Esophagus muscularis mucosa (tissue), 4 donors: Measurements from ENCODE around the gene BMPR1B. TPM values are rescaled to one million over a fixed set of nuclear protein-coding genes. Genes with fewer than 3 reads are reported as not detected.

ENCODE experiments used
- DNase-seq: peaks from one replicate; pipeline ENCODE4 v3.0.0-alpha.2; 2017; ENCODE audit errors: extremely low spot score
- H3K27ac ChIP-seq, 4 donors: fragments of 200-600 bp; sonication (generic); replicated peaks in 1 of 4; 1 replicate in 3 of 4; 2 replicates in 1 of 4; pipeline ENCODE4 v1.5.1; 2016 to 2019; ENCODE audit warnings: mild to moderate bottlenecking in 1 of 4
- H3K27me3 ChIP-seq, 4 donors: fragments of 200-600 bp; sonication (generic); one replicate each; pipeline versions ENCODE4 v1.5.1 to v1.6.0; 2016 to 2019
- H3K36me3 ChIP-seq, 4 donors: fragments of 200-600 bp; sonication (generic); one replicate each; pipeline ENCODE4 v1.5.1; 2016 to 2019
- H3K4me1 ChIP-seq, 4 donors: fragments of 200-600 bp; sonication (generic); one replicate each; pipeline ENCODE4 v1.5.1; 2016 to 2019
- H3K4me3 ChIP-seq, 4 donors: fragments of 200-600 bp; sonication (generic); 1 replicate in 2 of 4; 2 replicates in 2 of 4; pipeline ENCODE4 v1.5.1; 2016 to 2019; ENCODE audit warnings: mild to moderate bottlenecking in 4 of 4, moderate library complexity in 1 of 4
- H3K9me3 ChIP-seq, 4 donors: fragments of 200-600 bp; sonication (generic); 1 replicate in 3 of 4; 2 replicates in 1 of 4; pipeline ENCODE4 v1.5.1; 2016 to 2019
- EP300 ChIP-seq: sonication (generic); formaldehyde crosslinking; IDR thresholded peaks from one replicate; pipeline ENCODE4 v1.6.1; 2017; ENCODE audit warnings: antibody characterized with exemption
- POLR2A ChIP-seq: fragments of 450-650 bp; IDR thresholded peaks from one replicate; pipeline ENCODE4 v1.6.1; 2017; ENCODE audit warnings: antibody characterized with exemption, moderate library complexity, mild to moderate bottlenecking, low read depth
- POLR2AphosphoS5 ChIP-seq, 2 donors: sonication (generic); formaldehyde crosslinking; IDR thresholded peaks; one replicate each; pipeline ENCODE4 v1.6.1; 2017; ENCODE audit warnings: antibody characterized with exemption in 2 of 2
- WGBS: methylation state at CpG from one replicate; pipeline ENCODE4 v1.1.5; 2018; 5-methylcytosine and 5-hydroxymethylcytosine counted together
- intact Hi-C: fragments of 100-400 bp; cut with DNase I; formaldehyde crosslinking; loops from one replicate; pipeline ENCODE4 v1.15.1; 2023
- total RNA-seq, 4 donors: library from RNA; depleted of rRNA; stranded (reverse); fragments of >200 nt; gene quantifications; one replicate each; pipeline versions ENCODE4 v1.1.0 to v1.2.1, GENCODE V29; 2016
- TF ChIP-seq, protein P1 (sequence below), 3 experiments: fragments of 200-600 bp in 2 of 3; fragments of 450-650 bp in 1 of 3; sonication (generic) in 2 of 3; IDR thresholded peaks; one replicate each; pipeline ENCODE4 v1.5.1; 2017 to 2019; ENCODE audit warnings: antibody characterized with exemption in 3 of 3, mild to moderate bottlenecking in 2 of 3, moderate library complexity in 1 of 3

The BMPR1B gene
- total RNA-seq, 4 donors from 2014 or later: 11.3 to 22.0 (median 17.6) TPM

DNA sequence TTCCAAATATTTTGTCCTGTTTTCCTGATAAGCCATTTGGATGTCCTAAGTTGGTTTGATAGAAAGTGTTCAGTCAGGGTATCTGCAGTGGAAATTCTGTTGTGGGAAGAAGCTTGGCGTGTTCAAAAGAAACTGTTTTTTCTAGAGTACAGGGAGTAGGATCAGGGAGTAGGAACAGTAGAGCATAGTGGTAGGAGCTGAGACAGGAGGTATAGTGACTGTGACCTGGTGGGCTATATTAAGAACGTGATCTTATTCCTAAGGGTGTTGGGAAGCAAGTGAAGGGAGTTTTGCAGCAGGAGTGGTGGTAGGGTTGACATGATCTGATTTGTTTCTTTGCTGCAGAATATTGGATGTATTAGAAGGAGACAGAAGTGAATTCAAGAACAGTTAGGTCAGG, 348.2 kb downstream of the BMPR1B start:
- 87% methylated on average over 2 of the region's 2 CpGs for WGBS
- H3K4me3 ChIP-seq: no peak overlapping the region
- intact Hi-C loops: no loop called here
- no peak for TF ChIP-seq EP300
- TF ChIP-seq POLR2A: no peak
- TF ChIP-seq POLR2AphosphoS5 (IDR thresholded peaks at IDR 0.05): no peak
- TF ChIP-seq, protein P1, sequence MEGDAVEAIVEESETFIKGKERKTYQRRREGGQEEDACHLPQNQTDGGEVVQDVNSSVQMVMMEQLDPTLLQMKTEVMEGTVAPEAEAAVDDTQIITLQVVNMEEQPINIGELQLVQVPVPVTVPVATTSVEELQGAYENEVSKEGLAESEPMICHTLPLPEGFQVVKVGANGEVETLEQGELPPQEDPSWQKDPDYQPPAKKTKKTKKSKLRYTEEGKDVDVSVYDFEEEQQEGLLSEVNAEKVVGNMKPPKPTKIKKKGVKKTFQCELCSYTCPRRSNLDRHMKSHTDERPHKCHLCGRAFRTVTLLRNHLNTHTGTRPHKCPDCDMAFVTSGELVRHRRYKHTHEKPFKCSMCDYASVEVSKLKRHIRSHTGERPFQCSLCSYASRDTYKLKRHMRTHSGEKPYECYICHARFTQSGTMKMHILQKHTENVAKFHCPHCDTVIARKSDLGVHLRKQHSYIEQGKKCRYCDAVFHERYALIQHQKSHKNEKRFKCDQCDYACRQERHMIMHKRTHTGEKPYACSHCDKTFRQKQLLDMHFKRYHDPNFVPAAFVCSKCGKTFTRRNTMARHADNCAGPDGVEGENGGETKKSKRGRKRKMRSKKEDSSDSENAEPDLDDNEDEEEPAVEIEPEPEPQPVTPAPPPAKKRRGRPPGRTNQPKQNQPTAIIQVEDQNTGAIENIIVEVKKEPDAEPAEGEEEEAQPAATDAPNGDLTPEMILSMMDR (IDR thresholded peaks at IDR 0.05): no peak
- no peaks in the 10 kb centered on the region for H3K27me3 ChIP-seq
- H3K9me3 ChIP-seq: no peaks in the 10 kb centered on the region
- no peaks in the 10 kb centered on the region for H3K36me3 ChIP-seq
- H3K4me1 ChIP-seq: no peaks in the 10 kb centered on the region
- no peak overlapping the region for H3K27ac ChIP-seq
- DNase-seq: no peak

DNA sequence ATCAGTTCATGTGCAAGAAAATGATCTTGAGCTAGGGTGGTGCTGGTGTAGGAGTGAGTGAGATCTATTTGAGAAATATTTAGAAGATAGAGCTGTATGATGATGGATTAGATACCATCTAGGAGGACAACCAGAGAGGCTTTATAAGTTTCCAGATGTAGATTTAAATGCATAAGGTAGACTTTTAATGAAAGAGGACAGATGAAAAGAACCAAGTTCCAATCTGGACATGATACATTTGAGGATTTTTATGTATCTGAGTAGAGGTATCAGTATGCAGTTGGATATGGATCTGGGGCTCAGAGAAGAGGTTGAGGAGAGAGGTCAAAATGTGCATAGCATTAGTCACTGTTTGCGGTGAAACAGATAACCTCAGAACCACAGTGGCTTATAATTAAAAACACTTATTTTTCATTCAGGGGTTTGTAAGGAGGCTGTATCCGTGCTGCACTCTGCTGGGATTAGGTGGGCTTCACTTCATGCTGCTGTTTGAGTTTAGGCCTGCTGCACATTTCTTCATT, 348.7 kb downstream of the BMPR1B start:
- no peaks in the 10 kb centered on the region for H3K36me3 ChIP-seq
- TF ChIP-seq POLR2A (no peak), EP300 (no peak), POLR2AphosphoS5 (IDR thresholded peaks at IDR 0.05) (no peak)
- TF ChIP-seq, protein P1 (IDR thresholded peaks at IDR 0.05): no peak
- no peak for DNase-seq
- intact Hi-C loops: no loop called here
- H3K27ac ChIP-seq: no peak overlapping the region
- H3K4me1 ChIP-seq: no peaks in the 10 kb centered on the region
- WGBS: 90% methylated on average over 2 of the region's 2 CpGs
- no peaks in the 10 kb centered on the region for H3K27me3 ChIP-seq
- H3K9me3 ChIP-seq: no peaks in the 10 kb centered on the region
- H3K4me3 ChIP-seq: no peak overlapping the region

GRCh38 chr4:95107004-95107403, 349.2 kb downstream of the BMPR1B start:
- intact Hi-C loops: no loop called here

GRCh38 chr4:95107635-95108034, 349.9 kb downstream of the BMPR1B start:
- Histone ChIP-seq H3K27me3 (no peaks in the 10 kb centered on the region), H3K9me3 (no peaks in the 10 kb centered on the region), H3K36me3 (no peaks in the 10 kb centered on the region), H3K4me1 (no peaks in the 10 kb centered on the region), H3K4me3 (no peak overlapping the region), H3K27ac (no peak overlapping the region)
- DNase-seq: no peak
- 62% methylated on average over 4 of the region's 4 CpGs for WGBS
- TF ChIP-seq POLR2A (no peak), EP300 (no peak)
- TF ChIP-seq, protein P1 (IDR thresholded peaks at IDR 0.05): no peak
- intact Hi-C loops: no loop called here

More at GRCh38 chr4:95107004-95107403, 349.2 kb downstream of the BMPR1B start:
- DNase-seq: no peak
- Histone ChIP-seq H3K9me3 (no peaks in the 10 kb centered on the region), H3K4me1 (no peaks in the 10 kb centered on the region), H3K4me3 (no peak overlapping the region), H3K27ac (no peak overlapping the region), H3K27me3 (no peaks in the 10 kb centered on the region), H3K36me3 (no peaks in the 10 kb centered on the region)
- TF ChIP-seq POLR2AphosphoS5 (IDR thresholded peaks at IDR 0.05): no peak
- TF ChIP-seq POLR2A: no peak
- TF ChIP-seq, protein P1 (IDR thresholded peaks at IDR 0.05): no peak
- no peak for TF ChIP-seq EP300

DNA sequence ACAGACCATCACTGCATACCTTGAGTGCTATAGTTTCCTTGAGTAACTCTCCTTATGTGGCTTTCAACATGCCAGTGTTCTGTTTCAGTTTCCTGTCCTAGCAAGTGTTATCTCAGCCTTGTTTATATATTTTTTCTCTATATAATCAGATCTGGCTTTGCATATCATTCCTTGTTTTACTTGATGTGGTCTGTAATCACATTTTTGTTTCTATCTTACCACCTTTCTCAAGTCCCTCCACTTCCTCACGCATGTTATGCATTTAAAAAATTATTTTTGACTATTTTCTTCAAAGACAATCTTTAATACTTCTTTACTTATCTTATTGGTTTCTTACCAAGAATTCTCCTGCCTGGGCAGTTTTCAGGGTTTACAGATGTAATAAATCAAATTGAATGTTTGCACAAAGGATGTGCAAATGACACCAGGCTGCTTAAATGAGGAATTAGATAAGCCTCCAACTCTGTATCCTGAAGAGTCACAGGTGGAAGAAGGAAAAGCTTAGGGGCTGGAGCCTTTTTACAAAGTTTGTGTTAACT, 351.2 kb downstream of the BMPR1B start:
- TF ChIP-seq EP300: no peak
- TF ChIP-seq POLR2A: no peak
- no peak for TF ChIP-seq POLR2AphosphoS5 (IDR thresholded peaks at IDR 0.05)
- TF ChIP-seq, protein P1 (IDR thresholded peaks at IDR 0.05): no peak
- H3K36me3 ChIP-seq: no peaks in the 10 kb centered on the region
- H3K27ac ChIP-seq: no peak overlapping the region
- no peaks in the 10 kb centered on the region for H3K27me3 ChIP-seq
- no peak overlapping the region for H3K4me3 ChIP-seq
- no peak for DNase-seq
- H3K9me3 ChIP-seq: no peaks in the 10 kb centered on the region
- 83% methylated on average over 1 of the region's 1 CpG for WGBS
- H3K4me1 ChIP-seq: no peaks in the 10 kb centered on the region
- intact Hi-C loops: no loop called here
